Keratinocyte (primary cell): ENCODE data around the gene DHX35. TPM values are rescaled to one million over a fixed set of nuclear protein-coding genes. Genes with fewer than 3 reads are reported as not detected.

Experiments used
- DNase-seq: peaks from one replicate; pipeline ENCODE4 v3.0.0-alpha.2; 2011; ENCODE audit warnings: low read depth, missing footprints, low spot score
- FAIRE-seq: peaks from 2 replicates; lab custom pipeline; 2011; peaks lifted over from hg19 to GRCh38; lab: Jason Lieb, UNC
- H2AFZ ChIP-seq: 2 replicates; pipeline ENCODE4 v1.6.0; 2012; ENCODE audit warnings: low read length, control low read depth, inconsistent platforms; ENCODE audit not compliant: control insufficient read depth
- H3K27ac ChIP-seq: 2 replicates; pipeline ENCODE4 v1.5.1; 2011; ENCODE audit warnings: low read length; ENCODE audit not compliant: control insufficient read depth, insufficient read depth
- H3K27me3 ChIP-seq: 3 replicates; pipeline ENCODE4 v1.6.0; 2011; ENCODE audit warnings: low read length; ENCODE audit not compliant: control insufficient read depth, insufficient read depth; ENCODE audit errors: extremely low read depth
- H3K36me3 ChIP-seq, 2 experiments: 2 replicates in 1 of 2; 3 replicates in 1 of 2; pipeline ENCODE4 v1.5.1; 2011; ENCODE audit warnings: low read length in 2 of 2, mild to moderate bottlenecking in 1 of 2; ENCODE audit not compliant: control insufficient read depth in 2 of 2, insufficient read depth in 2 of 2; ENCODE audit errors: extremely low read depth in 1 of 2
- H3K4me1 ChIP-seq: 3 replicates; pipeline ENCODE4 v1.5.1; 2011; ENCODE audit warnings: low read length; ENCODE audit not compliant: control insufficient read depth, insufficient read depth; ENCODE audit errors: extremely low read depth
- H3K4me2 ChIP-seq: 3 replicates; pipeline ENCODE4 v1.6.0; 2011; ENCODE audit warnings: low read depth, low read length; ENCODE audit not compliant: control insufficient read depth, insufficient read depth; ENCODE audit errors: extremely low read depth
- H3K4me3 ChIP-seq, 3 experiments: fragments of 200-600 bp in 1 of 3; sonication (generic) in 1 of 3; 2 replicates in 2 of 3; 3 replicates in 1 of 3; pipeline ENCODE4 v1.5.1; 2011 to 2016; ENCODE audit warnings: low read length in 3 of 3, mild to moderate bottlenecking in 3 of 3, control low read depth in 2 of 3, inconsistent platforms in 1 of 3, low read depth in 1 of 3, mixed read lengths in 1 of 3, mixed run types in 1 of 3, moderate library complexity in 1 of 3; ENCODE audit not compliant: control insufficient read depth in 2 of 3, insufficient read depth in 2 of 3; ENCODE audit errors: extremely low read depth in 1 of 3
- H3K79me2 ChIP-seq: 2 replicates; pipeline ENCODE4 v1.6.0; 2012; ENCODE audit warnings: low read length; ENCODE audit not compliant: control insufficient read depth, insufficient read depth
- H3K9ac ChIP-seq: 3 replicates; pipeline ENCODE4 v1.6.0; 2011; ENCODE audit warnings: low read length; ENCODE audit not compliant: control insufficient read depth, insufficient read depth; ENCODE audit errors: extremely low read depth
- H3K9me1 ChIP-seq: 3 replicates; pipeline ENCODE4 v1.6.0; 2011; ENCODE audit warnings: low read length; ENCODE audit not compliant: control insufficient read depth, insufficient read depth; ENCODE audit errors: extremely low read depth
- H3K9me3 ChIP-seq: 2 replicates; pipeline ENCODE4 v1.5.1; 2012; ENCODE audit warnings: low read depth, low read length; ENCODE audit not compliant: control insufficient read depth
- H4K20me1 ChIP-seq: 3 replicates; pipeline ENCODE4 v1.6.0; 2011; ENCODE audit warnings: low read length; ENCODE audit not compliant: control insufficient read depth, insufficient read depth; ENCODE audit errors: extremely low read depth
- EZH2 ChIP-seq: IDR thresholded peaks from one replicate; pipeline ENCODE4 v1.6.1; 2012; ENCODE audit warnings: inconsistent platforms, mild to moderate bottlenecking, low read length, moderate library complexity
- dilution Hi-C: fragments of 300-500 bp; cut with MboI; formaldehyde crosslinking; loops from one replicate; pipeline ENCODE4 v1.7.0; 2020; ENCODE audit warnings: low sequenced_read_pairs; ENCODE audit not compliant: extremely low pct_ligation_motif_present
- polyA plus RNA-seq, 5 experiments: library from polyadenylated mRNA; depleted of rRNA in 3 of 5; stranded (reverse) in 3 of 5; stranded (forward) in 1 of 5; unstranded in 1 of 5; fragments of >200 nt; gene quantifications; 1 replicate in 1 of 5; 2 replicates in 3 of 5; 3 replicates in 1 of 5; pipeline versions ENCODE4 v1.2.1 to v1.2.3, GENCODE V29; 2011 to 2012; ENCODE audit warnings: missing spikeins in 2 of 5, low read depth in 1 of 5, low replicate concordance in 1 of 5
- TF ChIP-seq, protein P1 (sequence below), 3 experiments: IDR thresholded peaks in 1 of 3; conservative IDR thresholded peaks in 1 of 3; optimal IDR thresholded peaks in 1 of 3; 2 replicates in 2 of 3; 3 replicates in 1 of 3; pipeline versions ENCODE3 to v1.5.1; 2011; ENCODE audit warnings: low read length in 3 of 3, mild to moderate bottlenecking in 3 of 3, moderate library complexity in 2 of 3, control low read depth in 1 of 3, inconsistent platforms in 1 of 3; ENCODE audit not compliant: insufficient read depth in 2 of 3; ENCODE audit errors: extremely low read depth in 1 of 3

DHX35 gene
- polyA plus RNA-seq, 1 donor (not counting 4 experiments of a cell fraction or from before 2014, with no cell fraction given), result 9.8 TPM

DNA sequence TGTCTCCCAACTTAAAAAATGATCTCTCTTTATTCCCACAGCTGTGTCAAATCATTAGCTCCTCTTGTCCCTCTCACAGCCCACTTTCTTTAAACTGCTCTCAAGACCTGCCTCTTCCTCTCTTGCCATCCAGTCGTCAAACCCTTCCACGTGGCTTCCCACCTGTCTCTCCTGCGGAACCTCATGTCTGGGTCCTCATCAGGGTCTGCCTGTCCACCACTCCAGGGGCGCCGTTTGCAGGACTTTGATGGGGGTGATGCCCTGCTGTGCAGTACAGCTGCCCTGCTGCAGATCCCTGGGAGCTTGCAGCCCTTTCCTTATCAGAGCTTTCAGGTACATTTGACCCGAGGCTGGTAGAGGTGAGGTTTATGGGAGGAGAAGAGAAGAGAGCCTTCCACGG, 114.8 kb downstream of the DHX35 start:
- FAIRE-seq (no peak), DNase-seq (no peak)
- dilution Hi-C loops, result no loop called here
- peaks cover 4% of the 10 kb centered on the region for H3K27me3 ChIP-seq
- H3K9me1 ChIP-seq, result no peaks in the 10 kb centered on the region
- no peak overlapping the region for H3K9ac ChIP-seq
- H3K79me2 ChIP-seq, result no peaks in the 10 kb centered on the region
- TF ChIP-seq EZH2, result no peak
- TF ChIP-seq, protein P1, sequence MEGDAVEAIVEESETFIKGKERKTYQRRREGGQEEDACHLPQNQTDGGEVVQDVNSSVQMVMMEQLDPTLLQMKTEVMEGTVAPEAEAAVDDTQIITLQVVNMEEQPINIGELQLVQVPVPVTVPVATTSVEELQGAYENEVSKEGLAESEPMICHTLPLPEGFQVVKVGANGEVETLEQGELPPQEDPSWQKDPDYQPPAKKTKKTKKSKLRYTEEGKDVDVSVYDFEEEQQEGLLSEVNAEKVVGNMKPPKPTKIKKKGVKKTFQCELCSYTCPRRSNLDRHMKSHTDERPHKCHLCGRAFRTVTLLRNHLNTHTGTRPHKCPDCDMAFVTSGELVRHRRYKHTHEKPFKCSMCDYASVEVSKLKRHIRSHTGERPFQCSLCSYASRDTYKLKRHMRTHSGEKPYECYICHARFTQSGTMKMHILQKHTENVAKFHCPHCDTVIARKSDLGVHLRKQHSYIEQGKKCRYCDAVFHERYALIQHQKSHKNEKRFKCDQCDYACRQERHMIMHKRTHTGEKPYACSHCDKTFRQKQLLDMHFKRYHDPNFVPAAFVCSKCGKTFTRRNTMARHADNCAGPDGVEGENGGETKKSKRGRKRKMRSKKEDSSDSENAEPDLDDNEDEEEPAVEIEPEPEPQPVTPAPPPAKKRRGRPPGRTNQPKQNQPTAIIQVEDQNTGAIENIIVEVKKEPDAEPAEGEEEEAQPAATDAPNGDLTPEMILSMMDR (optimal IDR thresholded peaks at IDR 0.05 in 1 of 3, IDR thresholded peaks at IDR 0.05 in 1 of 3, conservative IDR thresholded peaks at IDR 0.05 in 1 of 3; ENCODE audit: extremely low read depth in 1 of 3, insufficient read depth in 2 of 3, low read length in 3 of 3), result no peak
- no peaks in the 10 kb centered on the region for H4K20me1 ChIP-seq
- no peak overlapping the region for H2AFZ ChIP-seq
- H3K4me3 ChIP-seq, result no peak overlapping the region
- H3K4me1 ChIP-seq, result no peaks in the 10 kb centered on the region
- no peaks in the 10 kb centered on the region for H3K9me3 ChIP-seq
- H3K36me3 ChIP-seq, result no peaks in the 10 kb centered on the region
- H3K27ac ChIP-seq, result no peak overlapping the region
- H3K4me2 ChIP-seq, result no peak overlapping the region

DNA sequence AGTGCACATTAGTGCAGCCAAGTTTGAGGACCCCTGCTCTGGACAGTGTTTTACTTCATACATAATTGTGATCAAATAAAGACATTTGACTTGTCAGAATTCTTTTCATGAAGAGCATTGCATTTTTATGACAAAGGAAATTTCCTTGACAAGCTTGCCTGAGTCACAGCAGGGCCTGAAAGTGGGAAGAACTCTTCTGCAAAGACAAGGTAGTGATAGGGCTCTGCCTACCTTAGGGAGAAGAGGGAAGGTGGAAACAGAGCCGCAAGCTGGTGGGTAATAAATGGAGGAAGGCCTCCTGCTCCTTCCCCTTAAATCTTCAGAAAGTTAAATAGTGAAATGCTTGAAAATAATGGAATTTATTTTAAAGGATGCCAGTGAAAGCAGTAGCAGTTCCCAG, 118.2 kb downstream of the DHX35 start:
- Histone ChIP-seq H3K27ac (no peak overlapping the region), H3K9me1 (no peaks in the 10 kb centered on the region), H3K4me2 (no peak overlapping the region), H3K79me2 (no peaks in the 10 kb centered on the region), H3K4me1 (no peaks in the 10 kb centered on the region), H3K36me3 (no peaks in the 10 kb centered on the region), H2AFZ (no peak overlapping the region), H4K20me1 (no peaks in the 10 kb centered on the region), H3K9me3 (no peaks in the 10 kb centered on the region), H3K27me3 (peaks cover 4% of the 10 kb centered on the region), H3K9ac (no peak overlapping the region), H3K4me3 (no peak overlapping the region)
- TF ChIP-seq EZH2, result no peak
- TF ChIP-seq, protein P1 (optimal IDR thresholded peaks at IDR 0.05 in 1 of 3, IDR thresholded peaks at IDR 0.05 in 1 of 3, conservative IDR thresholded peaks at IDR 0.05 in 1 of 3; ENCODE audit: extremely low read depth in 1 of 3, insufficient read depth in 2 of 3, low read length in 3 of 3), result no peak
- DNase-seq (no peak), FAIRE-seq (no peak)
- dilution Hi-C loops, result no loop called here
